Stimulated activated CD4-positive, alpha-beta T cell treated with anti-CD3 and anti-CD28 coated beads, Interleukin-15, amount 100 ng/mL, for 48 hours (primary cell): ENCODE data around the gene ARL14.
"Not testable (repeated sequence)": the region's sequence is repeated elsewhere in the genome, so short reads cannot be mapped to it uniquely, and the experiment has no call there.

Source experiments
- DNase-seq, 2 donors: peaks; one replicate each; pipeline ENCODE4 v3.0.0-alpha.2; 2020; ENCODE audit warnings: low read depth in 2 of 2

The ARL14 gene

GRCh38 chr3:160677459-160677881 is 510 bp downstream of the ARL14 start:
- no peak for DNase-seq

GRCh38 chr3:160678292-160678842 is 1.4 kb downstream of the ARL14 start:
- no peak for DNase-seq

GRCh38 chr3:160684368-160684740 is 7.4 kb downstream of the ARL14 start:
- no peak for DNase-seq

- no peak for DNase-seq
Measured at GRCh38 chr3:160685144-160685766, 8.3 kb downstream of the ARL14 start.

GRCh38 chr3:160686955-160687535 is 10.1 kb downstream of the ARL14 start:
- no peak for DNase-seq

- no peak for DNase-seq
Measured at GRCh38 chr3:160691151-160691550, 14.2 kb downstream of the ARL14 start.

- DNase-seq: no peak
Measured at GRCh38 chr3:160691962-160692361, 15.0 kb downstream of the ARL14 start.

GRCh38 chr3:160693191-160693590 is 16.2 kb downstream of the ARL14 start:
- DNase-seq: no peak

- DNase-seq: no peak
Measured at GRCh38 chr3:160694345-160694744, 17.4 kb downstream of the ARL14 start.

- no peak for DNase-seq
Measured at GRCh38 chr3:160695003-160695402, 18.0 kb downstream of the ARL14 start.

- no peak for DNase-seq
Measured at GRCh38 chr3:160695915-160696327, 19.0 kb downstream of the ARL14 start.

- DNase-seq: no peak
Measured at GRCh38 chr3:160697637-160698380, 20.8 kb downstream of the ARL14 start.

GRCh38 chr3:160698599-160699195 is 21.7 kb downstream of the ARL14 start:
- DNase-seq: no peak

GRCh38 chr3:160701490-160701889 is 24.5 kb downstream of the ARL14 start:
- DNase-seq: no peak

- no peak for DNase-seq
Measured at GRCh38 chr3:160702290-160702689, 25.3 kb downstream of the ARL14 start.

- no peak for DNase-seq
Measured at GRCh38 chr3:160703974-160704373, 27.0 kb downstream of the ARL14 start.

- no peak for DNase-seq
Measured at GRCh38 chr3:160707187-160707794, 30.3 kb downstream of the ARL14 start.

GRCh38 chr3:160709477-160710182 is 32.7 kb downstream of the ARL14 start:
- no peak for DNase-seq

- not testable (repeated sequence) for DNase-seq
Measured at GRCh38 chr3:160713144-160713543, 36.2 kb downstream of the ARL14 start.

GRCh38 chr3:160719710-160720109 is 42.8 kb downstream of the ARL14 start:
- no peak for DNase-seq

GRCh38 chr3:160720123-160720746 is 43.3 kb downstream of the ARL14 start:
- DNase-seq: no peak
